Measurements from ENCODE around the gene LPIN1. TPM values are rescaled to one million over a fixed set of nuclear protein-coding genes. Genes with fewer than 3 reads are reported as not detected.

Gene LPIN1
- polyA plus RNA-seq, 1 experiment, result 20.8 TPM

DNA sequence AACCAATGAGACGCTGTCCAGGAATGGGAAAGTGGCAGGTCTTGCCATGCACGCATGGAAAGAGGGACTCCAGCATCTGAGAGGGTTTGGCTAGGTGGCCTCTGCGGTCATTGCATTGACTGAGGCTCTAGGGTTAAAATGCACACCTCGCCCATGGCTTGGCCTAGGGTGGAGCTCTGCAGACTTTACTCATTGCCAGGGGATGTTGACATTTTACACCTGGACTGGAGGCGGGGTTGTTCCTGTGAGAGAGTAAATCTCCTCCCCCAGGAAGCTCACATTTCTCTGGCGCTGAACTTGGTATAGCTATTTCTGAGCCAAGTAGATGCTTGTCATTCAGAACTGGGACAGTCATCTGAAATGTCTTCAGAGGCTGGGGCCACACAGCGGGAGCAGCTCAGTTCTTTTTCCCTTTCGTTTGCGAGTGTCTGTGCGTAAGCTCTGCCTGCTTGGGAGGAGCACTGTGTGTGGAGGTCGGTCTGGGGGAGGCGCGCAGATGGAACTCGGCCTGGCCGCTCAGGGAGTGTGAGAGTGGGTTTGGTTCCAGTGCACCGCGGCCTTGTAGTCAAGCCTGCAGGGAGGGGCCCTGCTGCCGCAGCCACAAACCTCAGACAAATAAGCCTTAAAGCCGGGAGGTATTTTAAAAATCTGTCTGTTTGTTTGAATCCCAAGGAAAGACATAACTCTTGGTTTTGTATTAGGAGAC, 76.5 kb downstream of the LPIN1 start:
- no peak for DNase-seq (ENCODE audit: low read depth)
- ChIA-PET POLR2A (no interaction called here), CTCF (interaction anchor here (0.6 to 1.2 kb wide), 3 partner anchors 9 to 734 kb away, joined by 3 read pairs; no protein-coding TSS in a partner anchor)

DNA sequence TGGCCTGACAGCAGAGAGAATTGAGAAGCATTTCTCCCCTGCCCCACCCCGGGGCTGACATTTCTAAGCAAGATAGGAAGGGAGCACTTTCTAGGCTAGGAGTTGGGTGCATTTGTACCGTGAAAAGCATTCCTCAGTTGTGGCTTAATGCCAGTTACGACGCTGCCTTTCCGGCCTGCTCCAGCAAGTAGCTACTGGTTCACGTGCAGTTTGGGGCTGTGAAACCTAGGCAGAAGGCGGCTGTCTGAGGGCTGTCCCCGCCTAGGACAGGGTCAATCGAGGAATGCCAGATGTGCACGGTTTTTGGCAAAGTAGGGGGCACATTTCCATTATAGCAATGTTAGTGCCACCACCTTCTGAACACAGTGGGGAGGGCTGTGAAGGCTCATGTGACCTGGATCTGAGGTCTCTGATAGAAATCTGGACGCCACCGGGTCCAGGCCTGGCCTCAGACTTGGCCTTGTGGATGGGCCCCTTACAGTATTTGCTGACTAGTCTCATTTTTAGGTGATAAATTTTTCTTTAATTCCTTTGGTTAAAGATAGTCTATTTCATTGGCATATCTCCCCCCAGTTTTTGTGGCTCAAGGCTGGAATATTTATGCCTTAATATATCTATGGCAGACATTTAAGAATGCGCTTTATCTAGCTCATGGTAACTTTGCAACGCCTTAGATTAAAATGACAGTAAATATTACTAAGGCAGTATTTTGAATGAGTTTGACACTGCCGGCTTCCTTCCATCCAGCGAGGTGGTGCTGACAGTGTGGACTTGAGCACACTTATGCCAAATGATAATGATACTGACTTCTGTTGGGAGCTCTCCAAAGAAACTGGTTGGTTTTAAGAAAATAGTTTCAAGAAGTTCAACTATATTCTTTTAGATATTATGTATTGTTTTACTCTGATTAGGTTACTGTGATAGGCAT, 78.7 kb downstream of the LPIN1 start:
- DNase-seq (ENCODE audit: low read depth), result no peak
- H3K36me3 ChIP-seq (ENCODE audit: control insufficient read depth, insufficient read depth, low read length), result peaks cover 7% of the 10 kb centered on the region; the same call in 1 of the 2 replicates
- no peak for TF ChIP-seq CTCF (IDR thresholded peaks at IDR 0.05; ENCODE audit: insufficient read depth, low read depth, low read length)
- no peak overlapping the region for H3K4me3 ChIP-seq (ENCODE audit: low read depth, low read length)
- H3K27me3 ChIP-seq (ENCODE audit: control insufficient read depth, insufficient read depth, low read length), result no peaks in the 10 kb centered on the region
- ChIA-PET CTCF (no interaction called here), POLR2A (no interaction called here)

More for the DNA sequence above, 76.5 kb downstream of the LPIN1 start:
- TF ChIP-seq CTCF (IDR thresholded peaks at IDR 0.05; ENCODE audit: insufficient read depth, low read depth, low read length), result no peak
- H3K4me3 ChIP-seq (ENCODE audit: low read depth, low read length), result no peak overlapping the region
- peaks cover 8% of the 10 kb centered on the region; the same call in 1 of the 2 replicates for H3K36me3 ChIP-seq (ENCODE audit: control insufficient read depth, insufficient read depth, low read length)
- H3K27me3 ChIP-seq (ENCODE audit: control insufficient read depth, insufficient read depth, low read length), result no peaks in the 10 kb centered on the region

- CTCF ChIA-PET, result interaction anchor here (1.4 to 4.2 kb wide), 2 partner anchors 890 to 1179 kb away, joined by 3 to 30 read pairs; no protein-coding TSS in a partner anchor
- Histone ChIP-seq H3K36me3 (ENCODE audit: control insufficient read depth, insufficient read depth, low read length) (peaks cover 7% of the 10 kb centered on the region; the same call in 1 of the 2 replicates), H3K27me3 (ENCODE audit: control insufficient read depth, insufficient read depth, low read length) (no peaks in the 10 kb centered on the region), H3K4me3 (ENCODE audit: low read depth, low read length) (no peak overlapping the region)
- no peak for DNase-seq (ENCODE audit: low read depth)
- TF ChIP-seq CTCF (IDR thresholded peaks at IDR 0.05; ENCODE audit: insufficient read depth, low read depth, low read length), result no peak
- POLR2A ChIA-PET, result no interaction called here
These were observed 81.1 kb downstream of the LPIN1 start for GRCh38 chr2:11827547-11827946.

GRCh38 chr2:11828933-11829323, 82.5 kb downstream of the LPIN1 start:
- DNase-seq (ENCODE audit: low read depth), result no peak
- TF ChIP-seq CTCF (IDR thresholded peaks at IDR 0.05; ENCODE audit: insufficient read depth, low read depth, low read length), result no peak
- ChIA-PET POLR2A (no interaction called here), CTCF (interaction anchor here (0.6 to 4.2 kb wide), 5 partner anchors 414 to 1178 kb away, joined by 3 to 30 read pairs (median 11); partner anchors contain the start of gene TRIB2)
- Histone ChIP-seq H3K4me3 (ENCODE audit: low read depth, low read length) (no peak overlapping the region), H3K27me3 (ENCODE audit: control insufficient read depth, insufficient read depth, low read length) (no peaks in the 10 kb centered on the region), H3K36me3 (ENCODE audit: control insufficient read depth, insufficient read depth, low read length) (peaks cover 5% of the 10 kb centered on the region; the same call in 1 of the 2 replicates)

All from BJ (cell line).